ENCODE data around the gene ERN1. TPM values are rescaled to one million over a fixed set of nuclear protein-coding genes. Genes with fewer than 3 reads are reported as not detected.

ERN1 gene
- total RNA-seq, 1 donor from 2014 or later = 20.6 TPM

- Mint-ChIP-seq H3K27ac (no peak overlapping the region), H3K27me3 (ENCODE audit: low read depth) (no peaks in the 10 kb centered on the region), H3K9me3 (no peaks in the 10 kb centered on the region), H3K36me3 (no peaks in the 10 kb centered on the region), H3K4me1 (peaks cover 11% of the 10 kb centered on the region), H3K4me3 (no peak overlapping the region)
- no peak for TF ChIP-seq CTCF (IDR thresholded peaks at IDR 0.05; ENCODE audit: unreplicated experiment)
- DNase-seq (ENCODE audit: low spot score in 2 of 2, unreplicated experiment in 2 of 2) = no peak
These were observed 46.3 kb downstream of the ERN1 start for GRCh38 chr17:64083563-64084085.

GRCh38 chr17:64083093-64083492 is 46.9 kb downstream of the ERN1 start:
- no peak overlapping the region for H3K27ac Mint-ChIP-seq
- no peaks in the 10 kb centered on the region for H3K27me3 Mint-ChIP-seq (ENCODE audit: low read depth)
- H3K36me3 Mint-ChIP-seq = peaks cover under 1% of the 10 kb centered on the region

GRCh38 chr17:64081802-64082799 is 47.8 kb downstream of the ERN1 start:
- Mint-ChIP-seq H3K9me3 (no peaks in the 10 kb centered on the region), H3K27me3 (ENCODE audit: low read depth) (no peaks in the 10 kb centered on the region), H3K36me3 (peaks cover 2% of the 10 kb centered on the region), H3K4me3 (no peak overlapping the region), H3K27ac (no peak overlapping the region), H3K4me1 (peaks cover 5% of the 10 kb centered on the region)
- TF ChIP-seq CTCF (IDR thresholded peaks at IDR 0.05; ENCODE audit: unreplicated experiment) = no peak
- no peak for DNase-seq (ENCODE audit: low spot score in 2 of 2, unreplicated experiment in 2 of 2)

More at GRCh38 chr17:64083093-64083492, 46.9 kb downstream of the ERN1 start:
- no peak for TF ChIP-seq CTCF (IDR thresholded peaks at IDR 0.05; ENCODE audit: unreplicated experiment)
- no peak for DNase-seq (ENCODE audit: low spot score in 2 of 2, unreplicated experiment in 2 of 2)
- peaks cover 9% of the 10 kb centered on the region for H3K4me1 Mint-ChIP-seq
- no peaks in the 10 kb centered on the region for H3K9me3 Mint-ChIP-seq
- no peak overlapping the region for H3K4me3 Mint-ChIP-seq

- peaks cover 8% of the 10 kb centered on the region for H3K4me1 Mint-ChIP-seq
- no peak overlapping the region for H3K27ac Mint-ChIP-seq
- no peak for TF ChIP-seq CTCF (IDR thresholded peaks at IDR 0.05; ENCODE audit: unreplicated experiment)
- H3K4me3 Mint-ChIP-seq = no peak overlapping the region
- DNase-seq (ENCODE audit: low spot score in 2 of 2, unreplicated experiment in 2 of 2) = no peak
- no peaks in the 10 kb centered on the region for H3K27me3 Mint-ChIP-seq (ENCODE audit: low read depth)
- no peaks in the 10 kb centered on the region for H3K9me3 Mint-ChIP-seq
- H3K36me3 Mint-ChIP-seq = peaks cover 2% of the 10 kb centered on the region
These were observed 49.7 kb downstream of the ERN1 start for GRCh38 chr17:64080174-64080618.

GRCh38 chr17:64077379-64077778 is 52.6 kb downstream of the ERN1 start:
- no peaks in the 10 kb centered on the region for H3K27me3 Mint-ChIP-seq (ENCODE audit: low read depth)
- peaks cover 8% of the 10 kb centered on the region for H3K4me1 Mint-ChIP-seq
- no peaks in the 10 kb centered on the region for H3K9me3 Mint-ChIP-seq
- H3K27ac Mint-ChIP-seq = peak overlapping the region; percentile 64
- DNase-seq (ENCODE audit: low spot score in 2 of 2, unreplicated experiment in 2 of 2) = no peak
- no peak for TF ChIP-seq CTCF (IDR thresholded peaks at IDR 0.05; ENCODE audit: unreplicated experiment)
- H3K36me3 Mint-ChIP-seq = peaks cover 15% of the 10 kb centered on the region
- H3K4me3 Mint-ChIP-seq = no peak overlapping the region
